Body of pancreas (tissue), 4 donors: ENCODE results near the gene CSAD.

ENCODE experiments used
- POLR2A ChIP-seq, 3 donors: fragments of 450-650 bp; IDR thresholded peaks; one replicate each; pipeline ENCODE4 v1.6.1; 2016; ENCODE audit warnings: antibody characterized with exemption in 3 of 3, mild to moderate bottlenecking in 2 of 3
- TF ChIP-seq, protein P1 (sequence below), 7 experiments: fragments of 450-650 bp in 4 of 7; fragments of 200-600 bp in 3 of 7; sonication (generic) in 3 of 7; IDR thresholded peaks; one replicate each; pipeline ENCODE4 v1.5.1; 2016 to 2019; ENCODE audit warnings: antibody characterized with exemption in 7 of 7

GRCh38 chr12:53160673-53161072 is 20.1 kb downstream of the CSAD start:
- TF ChIP-seq, protein P1, sequence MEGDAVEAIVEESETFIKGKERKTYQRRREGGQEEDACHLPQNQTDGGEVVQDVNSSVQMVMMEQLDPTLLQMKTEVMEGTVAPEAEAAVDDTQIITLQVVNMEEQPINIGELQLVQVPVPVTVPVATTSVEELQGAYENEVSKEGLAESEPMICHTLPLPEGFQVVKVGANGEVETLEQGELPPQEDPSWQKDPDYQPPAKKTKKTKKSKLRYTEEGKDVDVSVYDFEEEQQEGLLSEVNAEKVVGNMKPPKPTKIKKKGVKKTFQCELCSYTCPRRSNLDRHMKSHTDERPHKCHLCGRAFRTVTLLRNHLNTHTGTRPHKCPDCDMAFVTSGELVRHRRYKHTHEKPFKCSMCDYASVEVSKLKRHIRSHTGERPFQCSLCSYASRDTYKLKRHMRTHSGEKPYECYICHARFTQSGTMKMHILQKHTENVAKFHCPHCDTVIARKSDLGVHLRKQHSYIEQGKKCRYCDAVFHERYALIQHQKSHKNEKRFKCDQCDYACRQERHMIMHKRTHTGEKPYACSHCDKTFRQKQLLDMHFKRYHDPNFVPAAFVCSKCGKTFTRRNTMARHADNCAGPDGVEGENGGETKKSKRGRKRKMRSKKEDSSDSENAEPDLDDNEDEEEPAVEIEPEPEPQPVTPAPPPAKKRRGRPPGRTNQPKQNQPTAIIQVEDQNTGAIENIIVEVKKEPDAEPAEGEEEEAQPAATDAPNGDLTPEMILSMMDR (IDR thresholded peaks at IDR 0.05) = no peak
- no peak for TF ChIP-seq POLR2A (IDR thresholded peaks at IDR 0.05)
